SK-N-SH treated with all-trans-retinoic acid at 6 μM for 48 hours (cell line): ENCODE data around the gene SIRT5.

ENCODE experiments used
- ATAC-seq: fragments of 200-7000 bp; cut with Tn5 transposase; 3 replicates; pipeline ENCODE4 v1.9.1; 2020; ENCODE audit warnings: mild to moderate bottlenecking, moderate library complexity
- ARNTL ChIP-seq: fragments of 450-650 bp; formaldehyde crosslinking; IDR thresholded peaks from 2 replicates; pipeline ENCODE4 v1.5.0; 2020; ENCODE audit warnings: low read depth, mild to moderate bottlenecking, moderate library complexity, borderline replicate concordance
- BACH2 ChIP-seq: fragments of 250-450 bp; sonication (Bioruptor Pico); IDR thresholded peaks from 2 replicates; pipeline ENCODE4 v1.9.0; 2021; ENCODE audit warnings: mild to moderate bottlenecking, borderline replicate concordance
- CSDC2 ChIP-seq: fragments of 250-450 bp; sonication (Bioruptor Pico); IDR thresholded peaks from 2 replicates; pipeline ENCODE4 v1.5.0; 2020; ENCODE audit warnings: mild to moderate bottlenecking, moderate library complexity
- ESRRG ChIP-seq: fragments of 250-450 bp; sonication (Bioruptor Pico); IDR thresholded peaks from 2 replicates; pipeline ENCODE4 v1.6.1; 2021; ENCODE audit warnings: mild to moderate bottlenecking
- GLIS3 ChIP-seq: fragments of 250-450 bp; sonication (Bioruptor Pico); IDR thresholded peaks from 2 replicates; pipeline ENCODE4 v1.5.0; 2020; ENCODE audit warnings: mild to moderate bottlenecking, moderate library complexity
- ISL1 ChIP-seq: fragments of 250-450 bp; sonication (Bioruptor Pico); IDR thresholded peaks from 2 replicates; pipeline ENCODE4 v2.1.2; 2022; ENCODE audit warnings: mild to moderate bottlenecking, moderate library complexity
- OSR1 ChIP-seq: fragments of 250-450 bp; sonication (Bioruptor Pico); IDR thresholded peaks from 2 replicates; pipeline ENCODE4 v1.8.0; 2022; ENCODE audit warnings: moderate library complexity, mild to moderate bottlenecking, inconsistent platforms
- PPARA ChIP-seq: fragments of 250-450 bp; sonication (Bioruptor Pico); IDR thresholded peaks from 2 replicates; pipeline ENCODE4 v1.5.0; 2020; ENCODE audit warnings: mild to moderate bottlenecking, borderline replicate concordance
- RARB ChIP-seq: fragments of 250-450 bp; sonication (Bioruptor Pico); IDR thresholded peaks from 2 replicates; pipeline ENCODE4 v1.8.0; 2021; ENCODE audit warnings: mild to moderate bottlenecking, moderate library complexity
- SNAI2 ChIP-seq: fragments of 250-450 bp; sonication (Bioruptor Pico); IDR thresholded peaks from 2 replicates; pipeline ENCODE4 v1.5.0; 2020; ENCODE audit warnings: mild to moderate bottlenecking, moderate library complexity
- TCF4 ChIP-seq: fragments of 250-450 bp; sonication (Bioruptor Pico); IDR thresholded peaks from 2 replicates; pipeline ENCODE4 v1.8.0; 2021; ENCODE audit warnings: mild to moderate bottlenecking, moderate library complexity, borderline replicate concordance
- TOX ChIP-seq: fragments of 250-450 bp; sonication (Bioruptor Pico); IDR thresholded peaks from 2 replicates; pipeline ENCODE4 v1.8.0; 2021; ENCODE audit warnings: mild to moderate bottlenecking, moderate library complexity, borderline replicate concordance
- TSHZ2 ChIP-seq: fragments of 250-450 bp; sonication (Bioruptor Pico); IDR thresholded peaks from 2 replicates; pipeline ENCODE4 v1.5.0; 2020; ENCODE audit warnings: mild to moderate bottlenecking, moderate library complexity
- ZC3H10 ChIP-seq: fragments of 250-450 bp; sonication (Bioruptor Pico); IDR thresholded peaks from 2 replicates; pipeline ENCODE4 v1.5.1; 2021; ENCODE audit warnings: mild to moderate bottlenecking, moderate library complexity
- ZFP3 ChIP-seq: fragments of 250-450 bp; sonication (Bioruptor Pico); IDR thresholded peaks from 2 replicates; pipeline ENCODE4 v1.5.0; 2020; ENCODE audit warnings: mild to moderate bottlenecking, moderate library complexity
- ZFP30 ChIP-seq: fragments of 450-650 bp; formaldehyde crosslinking; IDR thresholded peaks from 2 replicates; pipeline ENCODE4 v1.5.0; 2022; ENCODE audit warnings: mild to moderate bottlenecking, moderate library complexity
- ZNF565 ChIP-seq: fragments of 450-650 bp; formaldehyde crosslinking; conservative IDR thresholded peaks from 2 replicates; pipeline ENCODE4 v1.5.0; 2020; ENCODE audit warnings: low read depth, mild to moderate bottlenecking, moderate library complexity
- ZNF70 ChIP-seq: fragments of 450-650 bp; formaldehyde crosslinking; IDR thresholded peaks from 2 replicates; pipeline ENCODE4 v1.5.0; 2020; ENCODE audit warnings: mild to moderate bottlenecking, moderate library complexity
- TF ChIP-seq, protein P1 (sequence below): fragments of 250-450 bp; sonication (Bioruptor Pico); IDR thresholded peaks from 2 replicates; pipeline ENCODE4 v1.8.0; 2021; ENCODE audit warnings: low read depth, mild to moderate bottlenecking, moderate library complexity, borderline replicate concordance
- TF ChIP-seq, protein P2 (sequence below): fragments of 250-450 bp; sonication (Bioruptor Pico); IDR thresholded peaks from 2 replicates; pipeline ENCODE4 v1.5.1; 2021; ENCODE audit warnings: mild to moderate bottlenecking, moderate library complexity
- TF ChIP-seq, protein P3 (sequence below): fragments of 250-450 bp; sonication (Bioruptor Pico); IDR thresholded peaks from 2 replicates; pipeline ENCODE4 v1.8.0; 2020; ENCODE audit warnings: mild to moderate bottlenecking, moderate library complexity, borderline replicate concordance

The SIRT5 gene

DNA sequence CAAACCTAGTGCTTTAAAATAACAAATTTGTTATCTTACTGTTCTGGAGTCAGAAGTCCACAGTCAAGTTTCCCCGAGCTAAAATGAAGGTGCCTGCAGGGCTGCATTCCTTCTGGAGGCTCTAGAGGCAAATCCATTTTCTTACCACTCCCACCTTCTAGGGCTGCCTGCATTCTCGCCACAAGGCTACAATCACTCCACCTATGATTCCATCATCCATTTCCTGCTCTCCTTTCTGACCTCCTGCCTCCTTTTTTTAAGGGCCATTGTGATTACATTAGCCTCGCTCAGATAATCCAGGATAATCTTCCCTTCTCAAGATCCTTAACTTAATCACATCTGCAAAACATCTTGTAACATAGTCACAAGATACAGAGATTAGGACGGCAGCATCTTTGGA lies 42.4 kb upstream of the SIRT5 start:
- ATAC-seq, result no peak
- TF ChIP-seq ISL1 (CRISPR knock-in tag) (no peak), ESRRG (CRISPR knock-in tag) (no peak), ZFP3 (CRISPR knock-in tag) (no peak), ZNF565 (CRISPR knock-in tag) (no peak), TCF4 (CRISPR knock-in tag) (no peak), RARB (CRISPR knock-in tag) (no peak), GLIS3 (CRISPR knock-in tag) (no peak), ARNTL (CRISPR knock-in tag) (no peak), TSHZ2 (CRISPR knock-in tag) (no peak), ZNF70 (CRISPR knock-in tag) (no peak), OSR1 (CRISPR knock-in tag) (no peak)
- TF ChIP-seq, protein P1, sequence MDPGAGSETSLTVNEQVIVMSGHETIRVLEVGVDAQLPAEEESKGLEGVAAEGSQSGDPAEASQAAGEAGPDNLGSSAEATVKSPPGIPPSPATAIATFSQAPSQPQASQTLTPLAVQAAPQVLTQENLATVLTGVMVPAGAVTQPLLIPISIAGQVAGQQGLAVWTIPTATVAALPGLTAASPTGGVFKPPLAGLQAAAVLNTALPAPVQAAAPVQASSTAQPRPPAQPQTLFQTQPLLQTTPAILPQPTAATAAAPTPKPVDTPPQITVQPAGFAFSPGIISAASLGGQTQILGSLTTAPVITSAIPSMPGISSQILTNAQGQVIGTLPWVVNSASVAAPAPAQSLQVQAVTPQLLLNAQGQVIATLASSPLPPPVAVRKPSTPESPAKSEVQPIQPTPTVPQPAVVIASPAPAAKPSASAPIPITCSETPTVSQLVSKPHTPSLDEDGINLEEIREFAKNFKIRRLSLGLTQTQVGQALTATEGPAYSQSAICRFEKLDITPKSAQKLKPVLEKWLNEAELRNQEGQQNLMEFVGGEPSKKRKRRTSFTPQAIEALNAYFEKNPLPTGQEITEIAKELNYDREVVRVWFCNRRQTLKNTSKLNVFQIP (CRISPR knock-in tag), result no peak
- TF ChIP-seq, protein P2, sequence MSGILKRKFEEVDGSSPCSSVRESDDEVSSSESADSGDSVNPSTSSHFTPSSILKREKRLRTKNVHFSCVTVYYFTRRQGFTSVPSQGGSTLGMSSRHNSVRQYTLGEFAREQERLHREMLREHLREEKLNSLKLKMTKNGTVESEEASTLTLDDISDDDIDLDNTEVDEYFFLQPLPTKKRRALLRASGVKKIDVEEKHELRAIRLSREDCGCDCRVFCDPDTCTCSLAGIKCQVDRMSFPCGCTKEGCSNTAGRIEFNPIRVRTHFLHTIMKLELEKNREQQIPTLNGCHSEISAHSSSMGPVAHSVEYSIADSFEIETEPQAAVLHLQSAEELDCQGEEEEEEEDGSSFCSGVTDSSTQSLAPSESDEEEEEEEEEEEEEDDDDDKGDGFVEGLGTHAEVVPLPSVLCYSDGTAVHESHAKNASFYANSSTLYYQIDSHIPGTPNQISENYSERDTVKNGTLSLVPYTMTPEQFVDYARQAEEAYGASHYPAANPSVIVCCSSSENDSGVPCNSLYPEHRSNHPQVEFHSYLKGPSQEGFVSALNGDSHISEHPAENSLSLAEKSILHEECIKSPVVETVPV (CRISPR knock-in tag), result no peak

GRCh38 chr6:13534536-13534935 lies 39.9 kb upstream of the SIRT5 start:
- ATAC-seq, result no peak
- no peak for TF ChIP-seq ZFP30 (CRISPR knock-in tag)
- TF ChIP-seq, protein P3, sequence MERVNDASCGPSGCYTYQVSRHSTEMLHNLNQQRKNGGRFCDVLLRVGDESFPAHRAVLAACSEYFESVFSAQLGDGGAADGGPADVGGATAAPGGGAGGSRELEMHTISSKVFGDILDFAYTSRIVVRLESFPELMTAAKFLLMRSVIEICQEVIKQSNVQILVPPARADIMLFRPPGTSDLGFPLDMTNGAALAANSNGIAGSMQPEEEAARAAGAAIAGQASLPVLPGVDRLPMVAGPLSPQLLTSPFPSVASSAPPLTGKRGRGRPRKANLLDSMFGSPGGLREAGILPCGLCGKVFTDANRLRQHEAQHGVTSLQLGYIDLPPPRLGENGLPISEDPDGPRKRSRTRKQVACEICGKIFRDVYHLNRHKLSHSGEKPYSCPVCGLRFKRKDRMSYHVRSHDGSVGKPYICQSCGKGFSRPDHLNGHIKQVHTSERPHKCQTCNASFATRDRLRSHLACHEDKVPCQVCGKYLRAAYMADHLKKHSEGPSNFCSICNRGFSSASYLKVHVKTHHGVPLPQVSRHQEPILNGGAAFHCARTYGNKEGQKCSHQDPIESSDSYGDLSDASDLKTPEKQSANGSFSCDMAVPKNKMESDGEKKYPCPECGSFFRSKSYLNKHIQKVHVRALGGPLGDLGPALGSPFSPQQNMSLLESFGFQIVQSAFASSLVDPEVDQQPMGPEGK (CRISPR knock-in tag), result no peak
- TF ChIP-seq TOX, result no peak
- no peak for TF ChIP-seq ARNTL (CRISPR knock-in tag)
- no peak for TF ChIP-seq ISL1 (CRISPR knock-in tag)
- TF ChIP-seq ZNF565 (CRISPR knock-in tag), result no peak
- no peak for TF ChIP-seq CSDC2 (CRISPR knock-in tag)
- no peak for TF ChIP-seq OSR1 (CRISPR knock-in tag)
- TF ChIP-seq, protein P1 (CRISPR knock-in tag), result no peak
- no peak for TF ChIP-seq TSHZ2 (CRISPR knock-in tag)
- no peak for TF ChIP-seq SNAI2 (CRISPR knock-in tag)
- TF ChIP-seq GLIS3 (CRISPR knock-in tag), result no peak
- no peak for TF ChIP-seq ZC3H10 (CRISPR knock-in tag)
- no peak for TF ChIP-seq BACH2 (CRISPR knock-in tag)
- no peak for TF ChIP-seq ZFP3 (CRISPR knock-in tag)
- TF ChIP-seq ESRRG (CRISPR knock-in tag), result no peak
- no peak for TF ChIP-seq PPARA (CRISPR knock-in tag)
- TF ChIP-seq, all 23 proteins: peak for 0
